ENCODE results near the gene TBC1D1.

Gene TBC1D1

DNA sequence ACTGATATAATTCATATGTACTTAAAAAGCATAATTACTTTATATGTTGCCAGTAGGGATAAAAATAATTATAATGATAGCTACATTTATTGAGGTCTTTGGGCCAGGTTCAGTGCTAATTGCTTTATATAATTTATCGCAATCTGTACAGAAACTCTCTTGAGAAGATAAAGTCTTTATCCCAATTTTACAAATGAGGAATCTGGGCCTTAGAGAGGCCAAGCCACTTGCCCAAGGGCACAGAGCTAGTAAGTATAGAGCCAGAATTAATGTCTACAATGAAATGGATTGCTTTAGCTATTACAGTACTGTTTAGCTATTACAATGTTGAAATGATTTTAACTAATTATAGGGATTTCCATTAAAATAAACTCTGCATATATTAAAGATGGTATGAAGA lies 30.6 kb upstream of the TBC1D1 start:
- H3K4me3 ChIP-seq (ENCODE audit: low read depth, low read length), result no peak overlapping the region
- TF ChIP-seq, protein P1, sequence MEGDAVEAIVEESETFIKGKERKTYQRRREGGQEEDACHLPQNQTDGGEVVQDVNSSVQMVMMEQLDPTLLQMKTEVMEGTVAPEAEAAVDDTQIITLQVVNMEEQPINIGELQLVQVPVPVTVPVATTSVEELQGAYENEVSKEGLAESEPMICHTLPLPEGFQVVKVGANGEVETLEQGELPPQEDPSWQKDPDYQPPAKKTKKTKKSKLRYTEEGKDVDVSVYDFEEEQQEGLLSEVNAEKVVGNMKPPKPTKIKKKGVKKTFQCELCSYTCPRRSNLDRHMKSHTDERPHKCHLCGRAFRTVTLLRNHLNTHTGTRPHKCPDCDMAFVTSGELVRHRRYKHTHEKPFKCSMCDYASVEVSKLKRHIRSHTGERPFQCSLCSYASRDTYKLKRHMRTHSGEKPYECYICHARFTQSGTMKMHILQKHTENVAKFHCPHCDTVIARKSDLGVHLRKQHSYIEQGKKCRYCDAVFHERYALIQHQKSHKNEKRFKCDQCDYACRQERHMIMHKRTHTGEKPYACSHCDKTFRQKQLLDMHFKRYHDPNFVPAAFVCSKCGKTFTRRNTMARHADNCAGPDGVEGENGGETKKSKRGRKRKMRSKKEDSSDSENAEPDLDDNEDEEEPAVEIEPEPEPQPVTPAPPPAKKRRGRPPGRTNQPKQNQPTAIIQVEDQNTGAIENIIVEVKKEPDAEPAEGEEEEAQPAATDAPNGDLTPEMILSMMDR (IDR thresholded peaks at IDR 0.05; ENCODE audit: low read depth, low read length), result no peak

DNA sequence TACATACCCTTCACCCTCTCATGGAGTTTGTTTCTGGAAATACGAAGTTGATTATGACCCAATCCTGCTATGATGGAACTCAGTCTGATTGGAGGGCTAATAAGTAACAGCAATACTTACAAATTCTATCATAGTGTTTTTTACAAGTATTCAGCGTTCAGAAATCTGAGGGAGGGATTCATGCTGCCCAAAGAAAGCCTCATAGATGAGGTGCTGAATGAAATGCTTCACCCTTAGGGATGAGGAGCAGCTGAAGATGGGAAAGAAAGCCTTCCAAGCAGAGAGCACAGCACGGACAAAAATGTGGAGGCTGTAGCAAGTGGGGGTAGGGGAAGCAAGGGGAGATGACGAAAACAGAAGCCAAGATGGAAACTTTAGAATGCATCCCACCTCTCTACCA lies 27.9 kb upstream of the TBC1D1 start:
- H3K4me3 ChIP-seq (ENCODE audit: low read depth, low read length), result no peak overlapping the region
- TF ChIP-seq, protein P1 (IDR thresholded peaks at IDR 0.05; ENCODE audit: low read depth, low read length), result no peak

DNA sequence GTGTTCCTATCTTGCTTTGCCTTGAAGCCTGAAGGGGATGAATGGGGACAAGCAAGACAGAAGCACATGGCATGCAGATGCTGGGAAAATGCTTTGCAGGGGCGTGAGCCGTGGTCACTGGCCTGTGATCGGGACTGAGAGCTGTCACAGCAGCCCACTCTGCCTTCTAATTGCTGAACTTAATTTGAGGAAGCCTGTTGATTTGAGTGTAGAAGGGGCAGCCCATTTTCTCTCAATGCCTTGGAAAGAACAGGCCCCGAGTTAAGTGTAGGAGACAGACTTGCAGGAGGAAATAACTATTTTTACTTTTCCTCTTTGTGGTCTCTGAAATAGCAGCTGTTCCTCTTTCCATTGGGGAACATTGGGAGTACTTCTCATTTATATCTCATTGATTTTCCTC lies 26.1 kb upstream of the TBC1D1 start:
- TF ChIP-seq, protein P1 (IDR thresholded peaks at IDR 0.05; ENCODE audit: low read depth, low read length), result no peak
- H3K4me3 ChIP-seq (ENCODE audit: low read depth, low read length), result no peak overlapping the region

DNA sequence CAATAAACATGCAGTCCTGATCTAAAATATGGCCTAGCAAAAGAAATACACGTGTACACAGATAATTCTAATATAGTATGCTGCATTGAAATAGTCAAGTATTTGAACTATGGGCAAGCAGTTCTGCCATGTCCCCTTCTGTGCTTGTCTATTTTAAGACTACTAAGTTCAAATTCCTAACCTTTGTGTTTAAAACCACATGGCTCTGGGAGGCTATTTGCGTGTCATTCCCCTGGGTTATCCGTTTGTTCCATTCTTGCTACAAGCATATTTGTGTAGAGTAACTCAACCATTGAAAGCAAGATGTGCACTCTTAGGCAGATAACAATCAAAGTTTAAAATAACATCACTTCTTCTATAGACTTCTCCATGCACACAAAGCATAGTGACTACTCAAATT lies 25.4 kb upstream of the TBC1D1 start:
- TF ChIP-seq, protein P1 (IDR thresholded peaks at IDR 0.05; ENCODE audit: low read depth, low read length), result no peak
- no peak overlapping the region for H3K4me3 ChIP-seq (ENCODE audit: low read depth, low read length)

DNA sequence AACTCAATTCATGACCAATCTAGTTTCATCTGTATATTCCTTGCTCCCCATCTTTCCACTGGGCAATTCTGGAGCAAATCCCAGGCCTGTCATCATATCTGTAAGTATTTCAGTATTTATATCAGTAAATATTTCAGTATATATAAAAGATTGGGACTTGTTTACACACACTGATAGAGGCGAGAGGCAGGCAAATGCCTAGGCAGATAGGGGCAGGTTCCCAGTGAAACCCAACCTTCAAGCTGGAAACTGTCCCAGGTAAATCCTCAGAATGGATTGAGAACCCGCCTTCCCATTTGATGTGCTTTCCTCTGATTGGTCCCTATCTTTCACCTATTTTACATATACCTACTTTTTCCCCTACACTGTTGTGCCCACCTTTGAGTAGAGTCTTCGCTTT lies 23.8 kb upstream of the TBC1D1 start:
- no peak overlapping the region for H3K4me3 ChIP-seq (ENCODE audit: low read depth, low read length)
- TF ChIP-seq, protein P1 (IDR thresholded peaks at IDR 0.05; ENCODE audit: low read depth, low read length), result no peak

DNA sequence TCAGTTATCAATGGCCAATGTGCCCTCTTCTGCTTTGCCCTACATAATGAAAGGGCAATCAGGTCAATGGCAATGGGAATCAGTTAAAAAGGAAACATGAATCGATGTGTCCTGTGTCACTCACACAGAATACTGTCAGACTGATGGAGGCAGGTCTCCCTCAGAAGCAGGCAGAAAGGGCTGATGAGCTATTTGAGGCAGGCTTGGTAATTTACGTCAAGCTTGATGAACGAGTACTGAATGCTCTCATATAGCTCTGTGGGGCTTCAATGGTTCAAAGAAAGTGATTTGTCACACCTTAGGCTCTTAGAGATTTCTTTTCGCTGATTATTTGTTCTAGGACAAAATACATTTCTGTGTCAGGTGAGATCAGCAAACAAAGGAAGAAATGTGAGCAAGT lies 22.6 kb upstream of the TBC1D1 start:
- TF ChIP-seq, protein P1 (IDR thresholded peaks at IDR 0.05; ENCODE audit: low read depth, low read length), result no peak

DNA sequence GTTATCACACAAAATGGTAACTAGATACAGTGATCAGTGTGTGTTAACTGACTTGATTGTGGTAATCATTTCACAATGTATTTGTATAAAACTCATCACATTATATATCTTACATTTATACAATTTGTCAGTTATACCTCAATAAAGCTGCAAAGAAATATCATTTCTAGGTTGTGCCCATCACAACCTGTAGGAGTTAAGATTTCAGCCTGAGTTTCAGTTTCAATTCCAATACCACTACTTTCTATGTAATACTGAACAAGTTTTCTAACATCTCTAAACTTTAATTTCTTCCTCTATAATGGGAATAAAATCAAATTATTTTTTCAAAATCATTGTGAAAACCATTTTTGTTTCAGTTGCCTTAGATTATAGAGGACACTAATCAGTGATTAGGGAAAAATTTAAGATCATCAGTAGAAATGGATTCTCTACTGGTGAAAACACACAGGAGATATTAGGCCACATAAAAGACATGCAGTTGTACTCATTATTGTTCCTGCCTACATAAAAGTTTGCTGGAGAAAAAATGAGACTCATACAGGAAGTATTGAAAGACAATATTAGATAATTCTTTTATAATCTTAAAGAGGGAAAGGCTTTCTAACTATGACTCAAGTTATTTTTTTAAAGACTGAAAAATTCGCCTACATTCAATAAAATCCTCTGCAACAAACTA lies 18.4 kb upstream of the TBC1D1 start:
- TF ChIP-seq, protein P1 (IDR thresholded peaks at IDR 0.05; ENCODE audit: low read depth, low read length), result no peak
- H3K4me3 ChIP-seq (ENCODE audit: low read depth, low read length), result no peak overlapping the region

More for the DNA sequence above, 22.6 kb upstream of the TBC1D1 start:
- H3K4me3 ChIP-seq (ENCODE audit: low read depth, low read length), result no peak overlapping the region

All from WI38 (cell line).